Activated CD8-positive, alpha-beta T cell treated with anti-CD3 and anti-CD28 coated beads, Interleukin-2, amount 10 ng/mL, durations not matched to agents 7 days and 5 days (primary cell): ENCODE data around the gene SDK2. TPM values are rescaled to one million over a fixed set of nuclear protein-coding genes. Genes with fewer than 3 reads are reported as not detected.

Experiments used
- ATAC-seq: fragments of 150-1000 bp; cut with Tn5 transposase; one replicate; pipeline ENCODE4 v1.10.0; 2021; ENCODE audit warnings: moderate library complexity
- CTCF ChIA-PET: fragments of 350-600 bp; sonication (Branson Sonifier 250); formaldehyde crosslinking; loops from one replicate; lab custom pipeline; 2021; ENCODE audit warnings: antibody characterized with exemption; lab: Charles Lee
- POLR2A ChIA-PET: fragments of 350-600 bp; sonication (Branson Sonifier 250); formaldehyde crosslinking; loops from one replicate; lab custom pipeline; 2021; ENCODE audit warnings: antibody characterized with exemption; lab: Charles Lee
- DNase-seq: peaks from one replicate; pipeline ENCODE4 v3.0.0-alpha.2; 2020
- H3K27ac Mint-ChIP-seq: one replicate; pipeline ENCODE4 v1.8.0; 2021; ENCODE audit warnings: mild to moderate bottlenecking, mixed read lengths
- H3K27me3 Mint-ChIP-seq: one replicate; pipeline ENCODE4 v1.8.0; 2021; ENCODE audit warnings: low read depth, mixed read lengths
- H3K36me3 Mint-ChIP-seq: one replicate; pipeline ENCODE4 v1.8.0; 2021; ENCODE audit warnings: low read depth, mixed read lengths
- H3K4me1 Mint-ChIP-seq: one replicate; pipeline ENCODE4 v1.8.0; 2021; ENCODE audit warnings: low read depth, mixed read lengths
- H3K4me3 Mint-ChIP-seq: one replicate; pipeline ENCODE4 v1.8.0; 2021; ENCODE audit warnings: mild to moderate bottlenecking, mixed read lengths
- H3K9me3 Mint-ChIP-seq: one replicate; pipeline ENCODE4 v1.8.0; 2022; ENCODE audit warnings: mixed read lengths; ENCODE audit not compliant: insufficient read depth
- total RNA-seq, 2 experiments: library from RNA; stranded (reverse); gene quantifications; one replicate each; pipeline ENCODE4 v1.2.3, GENCODE V29; 2021

The SDK2 gene
- total RNA-seq, 2 experiments from 2014 or later, result 18.4 to 20.0 TPM

DNA sequence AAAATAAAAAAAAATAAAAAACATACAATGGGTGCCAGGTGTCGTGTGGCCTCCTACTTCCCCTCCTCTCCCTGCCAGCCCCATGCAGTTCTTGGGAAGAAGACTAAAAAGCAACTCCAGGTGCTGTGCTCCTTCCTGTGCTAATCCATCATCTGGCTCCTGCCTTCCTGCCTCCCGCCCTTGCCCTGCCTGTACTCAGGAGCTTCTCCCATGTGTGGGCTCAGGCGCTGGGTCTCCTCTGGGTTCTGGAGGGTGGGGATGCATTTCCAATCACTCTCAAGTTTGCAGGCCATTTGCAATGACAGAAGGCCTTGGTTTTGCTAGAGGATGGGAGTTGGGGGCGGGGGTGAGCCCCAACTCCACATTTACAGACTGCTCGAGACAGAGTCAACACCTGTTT is 122.9 kb downstream of the SDK2 start:
- Mint-ChIP-seq H3K27me3 (no peaks in the 10 kb centered on the region), H3K36me3 (no peaks in the 10 kb centered on the region), H3K9me3 (no peaks in the 10 kb centered on the region), H3K4me3 (no peak overlapping the region), H3K4me1 (no peaks in the 10 kb centered on the region), H3K27ac (no peak overlapping the region)
- DNase-seq (no peak), ATAC-seq (no peak)
- POLR2A ChIA-PET, result no interaction called here
- CTCF ChIA-PET, result no interaction called here

- no peaks in the 10 kb centered on the region for H3K9me3 Mint-ChIP-seq
- no peaks in the 10 kb centered on the region for H3K4me1 Mint-ChIP-seq
- ChIA-PET CTCF (no interaction called here), POLR2A (no interaction called here)
- H3K27me3 Mint-ChIP-seq, result no peaks in the 10 kb centered on the region
- no peaks in the 10 kb centered on the region for H3K36me3 Mint-ChIP-seq
- no peak overlapping the region for H3K27ac Mint-ChIP-seq
- no peak for ATAC-seq
- H3K4me3 Mint-ChIP-seq, result no peak overlapping the region
- no peak for DNase-seq
Observed at GRCh38 chr17:73520369-73520761, 123.9 kb downstream of the SDK2 start.

DNA sequence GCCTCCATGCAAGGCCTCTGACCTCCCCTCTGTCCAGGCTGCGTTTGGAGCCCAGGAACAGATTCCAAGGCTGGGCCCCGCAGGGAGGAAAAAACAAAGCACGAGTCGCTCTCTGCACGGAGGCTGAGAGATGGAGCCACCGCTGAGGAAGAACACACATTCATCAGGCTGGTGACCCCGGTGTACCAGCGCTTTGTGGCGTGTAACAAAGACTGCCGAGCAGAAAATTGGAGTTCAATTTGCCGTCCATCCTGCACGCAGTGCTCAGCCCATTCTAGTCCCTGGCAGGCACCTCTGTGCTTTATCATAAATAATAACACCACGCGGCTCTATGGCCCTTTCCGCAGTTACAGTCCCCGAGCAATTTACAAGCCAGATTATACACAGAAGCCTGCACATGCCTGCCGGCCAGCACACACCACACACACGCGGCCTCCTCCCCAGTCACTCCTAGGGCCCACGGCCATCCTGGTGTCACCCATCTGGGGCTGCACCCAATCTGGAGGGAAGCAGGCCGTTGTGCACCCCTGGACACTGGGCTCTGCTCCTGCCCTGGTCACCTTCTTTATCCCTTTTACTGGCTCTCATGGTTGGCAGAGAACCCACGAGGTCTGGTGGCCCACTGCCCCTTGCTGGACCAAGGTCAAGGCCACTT is 124.4 kb downstream of the SDK2 start:
- H3K9me3 Mint-ChIP-seq, result no peaks in the 10 kb centered on the region
- H3K4me1 Mint-ChIP-seq, result no peaks in the 10 kb centered on the region
- ATAC-seq (no peak), DNase-seq (no peak)
- H3K4me3 Mint-ChIP-seq, result no peak overlapping the region
- H3K27ac Mint-ChIP-seq, result no peak overlapping the region
- H3K27me3 Mint-ChIP-seq, result no peaks in the 10 kb centered on the region
- H3K36me3 Mint-ChIP-seq, result no peaks in the 10 kb centered on the region
- ChIA-PET CTCF (no interaction called here), POLR2A (no interaction called here)

DNA sequence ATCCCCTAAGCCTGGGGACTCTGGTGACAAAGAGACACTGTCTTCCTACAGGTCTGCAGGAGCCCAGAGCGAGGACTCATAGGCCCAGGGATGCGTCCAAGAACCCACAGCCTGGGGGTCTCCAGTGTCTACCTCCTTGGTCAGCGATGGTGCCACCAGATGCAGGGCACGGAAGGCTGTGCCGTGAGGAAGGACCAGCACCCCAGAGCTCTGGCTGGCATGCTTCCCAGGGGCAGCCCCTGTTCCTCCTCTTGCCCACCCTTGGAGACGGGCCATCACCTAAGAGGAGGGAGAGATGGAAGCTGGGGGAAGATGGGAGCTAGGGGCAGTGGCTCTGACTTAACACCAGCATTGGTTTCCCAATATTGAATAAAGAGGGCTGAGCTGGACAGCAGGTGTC is 125.2 kb downstream of the SDK2 start:
- ChIA-PET POLR2A (no interaction called here), CTCF (no interaction called here)
- ATAC-seq (no peak), DNase-seq (no peak)
- H3K27me3 Mint-ChIP-seq, result no peaks in the 10 kb centered on the region
- H3K4me1 Mint-ChIP-seq, result no peaks in the 10 kb centered on the region
- H3K9me3 Mint-ChIP-seq, result no peaks in the 10 kb centered on the region
- H3K27ac Mint-ChIP-seq, result no peak overlapping the region
- H3K4me3 Mint-ChIP-seq, result no peak overlapping the region
- H3K36me3 Mint-ChIP-seq, result no peaks in the 10 kb centered on the region

GRCh38 chr17:73516431-73516830 is 127.8 kb downstream of the SDK2 start:
- Mint-ChIP-seq H3K36me3 (no peaks in the 10 kb centered on the region), H3K4me3 (no peak overlapping the region), H3K9me3 (no peaks in the 10 kb centered on the region), H3K27ac (no peak overlapping the region), H3K4me1 (no peaks in the 10 kb centered on the region), H3K27me3 (no peaks in the 10 kb centered on the region)
- no peak for DNase-seq
- ChIA-PET CTCF (no interaction called here), POLR2A (no interaction called here)
- no peak for ATAC-seq

GRCh38 chr17:73514146-73514863 is 129.9 kb downstream of the SDK2 start:
- Mint-ChIP-seq H3K9me3 (no peaks in the 10 kb centered on the region), H3K27ac (no peak overlapping the region), H3K4me1 (no peaks in the 10 kb centered on the region), H3K36me3 (no peaks in the 10 kb centered on the region), H3K27me3 (no peaks in the 10 kb centered on the region), H3K4me3 (no peak overlapping the region)
- CTCF ChIA-PET, result no interaction called here
- no peak for ATAC-seq
- POLR2A ChIA-PET, result no interaction called here
- no peak for DNase-seq

- H3K27me3 Mint-ChIP-seq, result no peaks in the 10 kb centered on the region
- POLR2A ChIA-PET, result no interaction called here
- H3K4me3 Mint-ChIP-seq, result no peak overlapping the region
- no peaks in the 10 kb centered on the region for H3K9me3 Mint-ChIP-seq
- CTCF ChIA-PET, result interaction anchor here (1.2 kb wide), 1 partner anchor 11 kb away, joined by 3 read pairs; no protein-coding TSS in a partner anchor
- ATAC-seq (no peak), DNase-seq (no peak)
- no peak overlapping the region for H3K27ac Mint-ChIP-seq
- no peaks in the 10 kb centered on the region for H3K4me1 Mint-ChIP-seq
- no peaks in the 10 kb centered on the region for H3K36me3 Mint-ChIP-seq
Observed at GRCh38 chr17:73513426-73513825, 130.8 kb downstream of the SDK2 start.

GRCh38 chr17:73511719-73512115 is 132.5 kb downstream of the SDK2 start:
- no peak for DNase-seq
- POLR2A ChIA-PET, result interaction anchor here (0.7 kb wide), 1 partner anchor 74 kb away, joined by 3 read pairs; no protein-coding TSS in a partner anchor
- no peaks in the 10 kb centered on the region for H3K4me1 Mint-ChIP-seq
- H3K9me3 Mint-ChIP-seq, result no peaks in the 10 kb centered on the region
- CTCF ChIA-PET, result no interaction called here
- no peak overlapping the region for H3K27ac Mint-ChIP-seq
- no peaks in the 10 kb centered on the region for H3K36me3 Mint-ChIP-seq
- no peak overlapping the region for H3K4me3 Mint-ChIP-seq
- ATAC-seq, result no peak
- H3K27me3 Mint-ChIP-seq, result no peaks in the 10 kb centered on the region

DNA sequence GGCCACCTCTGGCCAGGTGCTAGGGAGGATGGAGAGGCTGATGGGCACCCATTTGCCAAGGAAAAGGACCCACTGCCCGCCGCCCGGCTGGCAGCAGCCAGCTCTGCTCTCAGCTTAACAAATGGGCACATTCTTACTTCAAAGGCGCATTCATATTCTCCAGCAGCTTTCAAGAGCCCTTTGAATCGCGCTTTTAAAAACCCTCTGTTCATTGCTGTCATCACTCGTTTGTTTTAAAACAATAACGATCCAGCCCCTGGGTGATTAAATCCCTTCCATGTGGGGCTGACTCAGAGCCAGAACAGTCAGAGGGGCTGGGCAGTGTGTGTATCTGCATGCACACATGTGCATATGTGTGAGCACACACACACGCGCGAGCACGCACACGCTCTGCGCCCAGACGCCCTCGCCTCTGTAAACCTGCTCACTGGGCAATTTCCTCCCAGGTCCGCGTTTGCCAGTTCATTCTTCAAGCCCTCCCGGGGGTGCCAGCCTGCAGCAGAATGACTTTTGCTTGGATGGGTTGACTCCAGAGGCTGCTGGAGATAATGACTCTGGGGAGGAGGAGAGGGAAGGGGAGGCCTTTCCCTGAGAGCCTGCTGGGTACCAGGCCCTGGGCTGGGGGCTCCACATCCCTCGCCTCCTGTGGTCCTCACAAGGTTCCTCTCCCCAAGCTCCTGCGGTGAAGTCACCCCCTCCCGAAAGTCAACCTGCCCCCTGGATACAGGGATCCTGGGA is 133.1 kb downstream of the SDK2 start:
- H3K4me3 Mint-ChIP-seq, result no peak overlapping the region
- POLR2A ChIA-PET, result no interaction called here
- H3K36me3 Mint-ChIP-seq, result no peaks in the 10 kb centered on the region
- CTCF ChIA-PET, result no interaction called here
- H3K27ac Mint-ChIP-seq, result no peak overlapping the region
- no peaks in the 10 kb centered on the region for H3K9me3 Mint-ChIP-seq
- ATAC-seq (no peak), DNase-seq (no peak)
- H3K4me1 Mint-ChIP-seq, result no peaks in the 10 kb centered on the region
- no peaks in the 10 kb centered on the region for H3K27me3 Mint-ChIP-seq

- no peaks in the 10 kb centered on the region for H3K9me3 Mint-ChIP-seq
- ChIA-PET POLR2A (interaction anchor here (0.7 kb wide), 1 partner anchor 406 kb away, joined by 4 read pairs; no protein-coding TSS in a partner anchor), CTCF (no interaction called here)
- H3K27ac Mint-ChIP-seq, result no peak overlapping the region
- no peaks in the 10 kb centered on the region for H3K36me3 Mint-ChIP-seq
- H3K27me3 Mint-ChIP-seq, result no peaks in the 10 kb centered on the region
- no peak overlapping the region for H3K4me3 Mint-ChIP-seq
- DNase-seq (no peak), ATAC-seq (no peak)
- H3K4me1 Mint-ChIP-seq, result no peaks in the 10 kb centered on the region
Observed at GRCh38 chr17:73508931-73509605, 135.2 kb downstream of the SDK2 start.

- H3K4me3 Mint-ChIP-seq, result no peak overlapping the region
- CTCF ChIA-PET, result no interaction called here
- H3K9me3 Mint-ChIP-seq, result no peaks in the 10 kb centered on the region
- DNase-seq (no peak), ATAC-seq (no peak)
- no peaks in the 10 kb centered on the region for H3K36me3 Mint-ChIP-seq
- POLR2A ChIA-PET, result interaction anchor here (0.7 kb wide), 1 partner anchor 406 kb away, joined by 4 read pairs; no protein-coding TSS in a partner anchor
- no peaks in the 10 kb centered on the region for H3K27me3 Mint-ChIP-seq
- no peaks in the 10 kb centered on the region for H3K4me1 Mint-ChIP-seq
- H3K27ac Mint-ChIP-seq, result no peak overlapping the region
Observed at GRCh38 chr17:73508057-73508930, 136.0 kb downstream of the SDK2 start.
